NCI-H510A treated with DMSO at 0.1 percent for 48 hours (cell line): ENCODE data around the gene CHMP4B.

Source experiments
- DNase-seq: peaks from one replicate; lab custom pipeline; 2025; lab: John Stamatoyannopoulos, UW

CHMP4B gene

GRCh38 chr20:33863440-33864323 is 52.5 kb downstream of the CHMP4B start:
- no peak for DNase-seq

- DNase-seq: no peak
These were observed 53.3 kb downstream of the CHMP4B start for GRCh38 chr20:33864324-33864963.

GRCh38 chr20:33865761-33866370 is 54.7 kb downstream of the CHMP4B start:
- no peak for DNase-seq

GRCh38 chr20:33866398-33867100 is 55.4 kb downstream of the CHMP4B start:
- DNase-seq: no peak

GRCh38 chr20:33868042-33868441 is 56.9 kb downstream of the CHMP4B start:
- no peak for DNase-seq

GRCh38 chr20:33868595-33868994 is 57.4 kb downstream of the CHMP4B start:
- DNase-seq: no peak

- DNase-seq: no peak
These were observed 58.1 kb downstream of the CHMP4B start for GRCh38 chr20:33869283-33869682.

GRCh38 chr20:33871362-33871761 is 60.2 kb downstream of the CHMP4B start:
- no peak for DNase-seq

- DNase-seq: no peak
These were observed 63.0 kb downstream of the CHMP4B start for GRCh38 chr20:33874129-33874528.

GRCh38 chr20:33875055-33875454 is 63.9 kb downstream of the CHMP4B start:
- DNase-seq: no peak

- DNase-seq: no peak
These were observed 64.4 kb downstream of the CHMP4B start for GRCh38 chr20:33875534-33876026.

GRCh38 chr20:33878583-33878982 is 67.4 kb downstream of the CHMP4B start:
- DNase-seq: no peak

- no peak for DNase-seq
These were observed 69.2 kb downstream of the CHMP4B start for GRCh38 chr20:33880396-33880795.

- DNase-seq: no peak
These were observed 70.8 kb downstream of the CHMP4B start for GRCh38 chr20:33881989-33882388.

GRCh38 chr20:33882481-33882880 is 71.3 kb downstream of the CHMP4B start:
- no peak for DNase-seq

GRCh38 chr20:33883164-33883563 is 72.0 kb downstream of the CHMP4B start:
- no peak for DNase-seq

- DNase-seq: no peak
These were observed 73.5 kb downstream of the CHMP4B start for GRCh38 chr20:33884633-33885032.

- no peak for DNase-seq
These were observed 78.2 kb downstream of the CHMP4B start for GRCh38 chr20:33889312-33889711.

- DNase-seq: no peak
These were observed 79.4 kb downstream of the CHMP4B start for GRCh38 chr20:33890557-33890956.

GRCh38 chr20:33893314-33893713 is 82.2 kb downstream of the CHMP4B start:
- DNase-seq: no peak

- no peak for DNase-seq
These were observed 83.7 kb downstream of the CHMP4B start for GRCh38 chr20:33894798-33895197.

- DNase-seq: no peak
These were observed 85.4 kb downstream of the CHMP4B start for GRCh38 chr20:33896509-33896908.
